Kidney (tissue), 14 donors: Measurements from ENCODE around the gene DDIT4. TPM values are rescaled to one million over a fixed set of nuclear protein-coding genes. Genes with fewer than 3 reads are reported as not detected.

Source experiments
- DNase-seq, 5 donors: peaks; one replicate each; pipeline ENCODE4 v3.0.0-alpha.2; 2013 to 2020
- FAIRE-seq: peaks from 2 replicates; lab custom pipeline; 2012; peaks lifted over from hg19 to GRCh38; lab: Jason Lieb, UNC
- H3K27ac ChIP-seq, 2 donors: one replicate each; pipeline ENCODE4 v1.7.0; 2013; ENCODE audit warnings: low read depth in 2 of 2, low read length in 2 of 2, inconsistent platforms in 1 of 2
- H3K27me3 ChIP-seq: one replicate; pipeline ENCODE4 v1.7.1; 2013; ENCODE audit warnings: low read length, inconsistent platforms; ENCODE audit not compliant: control insufficient read depth, insufficient read depth
- H3K36me3 ChIP-seq, 3 donors: one replicate each; pipeline versions ENCODE4 v1.7.0 to v1.7.1; 2013; ENCODE audit warnings: low read length in 3 of 3, control low read depth in 1 of 3, inconsistent platforms in 1 of 3; ENCODE audit not compliant: insufficient read depth in 3 of 3, control insufficient read depth in 2 of 3
- H3K4me1 ChIP-seq, 3 donors: one replicate each; pipeline versions ENCODE4 v1.7.0 to v1.7.1; 2013; ENCODE audit warnings: low read length in 3 of 3, inconsistent platforms in 1 of 3, low read depth in 1 of 3; ENCODE audit not compliant: control insufficient read depth in 2 of 3, insufficient read depth in 2 of 3
- H3K4me3 ChIP-seq, 3 donors: one replicate each; pipeline versions ENCODE4 v1.7.0 to v1.8.1; 2013; ENCODE audit warnings: low read length in 3 of 3, control low read depth in 1 of 3, inconsistent platforms in 1 of 3
- H3K9ac ChIP-seq, 3 donors: one replicate each; pipeline versions ENCODE4 v1.7.0 to v1.7.1; 2013; ENCODE audit warnings: low read length in 3 of 3, control low read depth in 1 of 3, inconsistent platforms in 1 of 3
- H3K9me3 ChIP-seq, 3 donors: one replicate each; pipeline versions ENCODE4 v1.7.0 to v1.7.1; 2013; ENCODE audit warnings: low read length in 3 of 3, control low read depth in 1 of 3, inconsistent platforms in 1 of 3; ENCODE audit not compliant: control insufficient read depth in 2 of 3, insufficient read depth in 1 of 3
- intact Hi-C: fragments of 100-400 bp; cut with DNase I; formaldehyde crosslinking; loops from one replicate; pipeline ENCODE4 v1.11.1; 2022
- polyA plus RNA-seq: library from polyadenylated mRNA; stranded (reverse); fragments of 350-450 nt; fragmentation: Illumina TruSeq; extraction: RNeasy Lipid Tissue Mini Kit (QIAGEN cat#74804); gene quantifications from one replicate; pipeline ENCODE4 v1.2.3, GENCODE V29; 2014; ENCODE audit warnings: low read depth, low replicate concordance; ENCODE audit not compliant: insufficient read depth
- total RNA-seq: library from RNA; stranded (reverse); fragmentation: NEBNext Ultra II Directional; extraction: Animal tissue kit (Norgen Biotek cat#: 25700); gene quantifications from one replicate; pipeline ENCODE4 v1.2.1, GENCODE V29; 2021
- TF ChIP-seq, protein P1 (sequence below): IDR thresholded peaks from 3 replicates; pipeline ENCODE4 v1.5.1; 2012; ENCODE audit warnings: mild to moderate bottlenecking, moderate library complexity, borderline replicate concordance; ENCODE audit not compliant: insufficient read depth; ENCODE audit errors: extremely low read depth
- donor health status: control.
- donor health status: control.
- donor health status: control.
- donor health status: control.
- donor health status: control.
- donor health status: DM: yes; HTN: yes; CAD: no.
- donor health status: Normal renal cell carcinoma (clear cell type).

The DDIT4 gene
- total and polyA plus RNA-seq, 2 donors from 2014 or later, result 96.9 to 292 TPM

DNA sequence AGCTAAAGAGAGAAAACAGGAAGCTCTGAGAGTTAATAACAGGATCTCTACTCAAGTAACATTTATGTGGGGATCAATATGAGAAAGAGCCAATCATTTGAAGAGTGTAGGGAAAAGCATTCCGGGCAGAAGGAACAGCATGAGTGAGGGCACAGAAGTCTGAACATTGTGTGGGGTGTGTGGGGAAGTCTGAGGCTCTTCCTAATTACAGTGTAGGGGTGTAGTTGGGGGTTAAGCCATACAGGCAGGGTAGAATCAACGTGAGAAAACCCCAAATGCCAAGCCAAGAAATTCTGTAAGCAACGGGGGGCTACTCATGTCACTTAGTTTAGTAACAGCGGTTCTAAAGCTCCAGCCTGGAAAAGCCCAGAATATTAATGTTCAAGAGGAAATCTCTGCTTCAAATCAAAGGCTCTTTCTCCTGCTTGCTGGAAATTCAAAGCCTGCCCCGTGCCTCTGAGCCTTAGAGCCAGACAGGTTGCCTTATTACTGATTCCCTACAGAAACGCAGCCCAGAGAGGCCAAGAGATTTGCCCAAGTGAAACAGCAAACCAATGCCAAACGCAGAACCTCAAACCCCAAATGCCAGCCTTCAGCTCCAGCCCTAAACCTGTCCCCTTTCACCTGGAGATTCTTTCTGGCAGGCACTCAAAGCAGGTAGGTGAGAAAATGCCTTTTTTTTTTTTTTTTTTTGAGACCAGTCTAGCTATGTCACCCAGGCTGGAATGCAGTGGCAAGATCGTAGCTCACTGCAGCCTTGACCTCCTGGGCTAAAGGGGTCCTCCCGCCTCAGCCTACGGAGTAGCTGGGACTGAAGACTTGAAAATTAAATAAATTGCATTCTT, 44.9 kb downstream of the DDIT4 start:
- no peak for FAIRE-seq
- TF ChIP-seq, protein P1, sequence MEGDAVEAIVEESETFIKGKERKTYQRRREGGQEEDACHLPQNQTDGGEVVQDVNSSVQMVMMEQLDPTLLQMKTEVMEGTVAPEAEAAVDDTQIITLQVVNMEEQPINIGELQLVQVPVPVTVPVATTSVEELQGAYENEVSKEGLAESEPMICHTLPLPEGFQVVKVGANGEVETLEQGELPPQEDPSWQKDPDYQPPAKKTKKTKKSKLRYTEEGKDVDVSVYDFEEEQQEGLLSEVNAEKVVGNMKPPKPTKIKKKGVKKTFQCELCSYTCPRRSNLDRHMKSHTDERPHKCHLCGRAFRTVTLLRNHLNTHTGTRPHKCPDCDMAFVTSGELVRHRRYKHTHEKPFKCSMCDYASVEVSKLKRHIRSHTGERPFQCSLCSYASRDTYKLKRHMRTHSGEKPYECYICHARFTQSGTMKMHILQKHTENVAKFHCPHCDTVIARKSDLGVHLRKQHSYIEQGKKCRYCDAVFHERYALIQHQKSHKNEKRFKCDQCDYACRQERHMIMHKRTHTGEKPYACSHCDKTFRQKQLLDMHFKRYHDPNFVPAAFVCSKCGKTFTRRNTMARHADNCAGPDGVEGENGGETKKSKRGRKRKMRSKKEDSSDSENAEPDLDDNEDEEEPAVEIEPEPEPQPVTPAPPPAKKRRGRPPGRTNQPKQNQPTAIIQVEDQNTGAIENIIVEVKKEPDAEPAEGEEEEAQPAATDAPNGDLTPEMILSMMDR, result no peak
- peaks cover 3 to 41% (median 39%) of the 10 kb centered on the region in 3 donors for H3K4me1 ChIP-seq
- H3K9ac ChIP-seq, result peak overlapping the region in 1 of 3 donors; percentile 48
- H3K9me3 ChIP-seq, result no peaks in the 10 kb centered on the region
- DNase-seq, result peak in 1 of 5 donors; percentile 65
- peak overlapping the region; percentile 88 to 92 for H3K27ac ChIP-seq
- peak overlapping the region in 1 of 3 donors; percentile 60 for H3K4me3 ChIP-seq
- intact Hi-C loops, result no loop called here
- no peaks in the 10 kb centered on the region for H3K27me3 ChIP-seq
- no peaks in the 10 kb centered on the region for H3K36me3 ChIP-seq

DNA sequence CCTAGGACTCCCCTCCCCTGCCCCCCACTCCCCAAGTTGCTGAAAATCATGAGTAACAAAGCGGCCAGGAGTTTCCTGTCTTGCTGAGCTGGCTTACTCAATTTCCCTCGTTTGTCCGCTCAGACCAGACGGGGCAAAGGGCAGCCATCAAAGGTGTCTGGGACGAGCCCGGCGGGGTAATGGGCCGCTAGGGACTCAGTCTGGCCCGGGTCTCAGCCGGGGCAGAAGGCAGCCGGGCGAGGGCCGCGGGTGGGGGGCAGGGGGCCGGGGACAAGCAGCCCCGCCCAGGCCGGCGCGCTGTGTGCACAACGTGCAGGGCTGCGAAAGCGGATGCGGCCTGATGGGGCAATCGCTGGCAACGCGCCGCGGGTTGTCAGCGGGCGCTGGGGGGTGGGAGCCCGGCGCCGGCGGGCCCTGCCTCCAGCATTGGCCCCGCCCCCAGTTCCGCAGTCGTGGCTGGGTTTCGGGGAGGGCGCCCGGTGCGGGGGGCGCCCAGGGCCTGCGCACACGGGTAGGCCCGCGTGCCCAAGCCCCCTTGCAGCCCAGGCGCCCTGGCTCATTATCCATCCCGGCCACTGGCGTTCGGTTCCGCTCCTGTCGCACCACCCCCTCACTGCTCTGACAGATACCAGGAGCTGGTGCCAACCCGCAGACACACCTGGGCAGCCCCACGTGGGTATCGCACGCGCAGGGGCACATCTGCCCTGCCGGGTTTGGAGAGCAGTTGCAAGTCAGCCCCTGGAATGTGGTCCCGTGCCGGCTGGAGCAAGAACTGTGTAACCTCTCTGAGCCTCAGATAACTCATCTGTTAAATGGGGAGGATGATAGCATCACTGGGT, 45.9 kb downstream of the DDIT4 start:
- H3K4me3 ChIP-seq, result peak overlapping the region in 2 of 3 donors; percentile 9 to 60
- no peak for FAIRE-seq
- no peaks in the 10 kb centered on the region for H3K27me3 ChIP-seq
- peak overlapping the region in 2 of 3 donors; percentile 27 to 56 for H3K9ac ChIP-seq
- TF ChIP-seq, protein P1, result no peak
- H3K4me1 ChIP-seq, result peaks cover 3 to 41% (median 40%) of the 10 kb centered on the region in 3 donors
- H3K36me3 ChIP-seq, result no peaks in the 10 kb centered on the region
- peak overlapping the region; percentile 92 for H3K27ac ChIP-seq
- H3K9me3 ChIP-seq, result no peaks in the 10 kb centered on the region
- intact Hi-C loops, result no loop called here
- peak; percentile 76 to 98 (median 89) for DNase-seq

DNA sequence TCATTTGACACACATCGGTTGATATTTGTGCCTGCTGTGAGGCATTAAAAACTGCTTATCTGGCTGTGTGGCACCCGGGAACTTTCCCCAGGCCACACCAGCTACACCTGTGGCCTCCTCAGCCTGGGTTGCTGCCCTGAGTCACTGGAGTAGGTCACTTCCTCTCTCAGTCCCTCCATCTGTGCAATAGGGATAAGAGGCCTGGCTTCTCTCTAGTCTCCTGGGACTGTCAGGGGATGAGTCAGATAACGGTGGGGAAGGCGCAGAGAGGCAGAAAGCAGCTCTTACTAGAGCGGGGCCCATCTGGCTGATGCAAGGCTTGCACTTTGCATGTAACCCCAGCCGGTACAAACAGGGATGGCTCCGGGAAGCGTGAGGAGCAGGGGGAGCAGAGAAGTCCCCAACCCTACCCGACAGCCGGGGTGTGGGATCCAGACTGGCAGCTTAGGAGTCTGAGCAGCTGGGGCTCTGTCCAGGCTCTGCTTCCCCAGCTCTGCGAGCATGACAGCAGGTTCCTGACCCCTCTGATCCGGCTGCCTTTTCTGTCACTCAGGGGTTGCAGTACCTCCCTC, 47.0 kb downstream of the DDIT4 start:
- H3K36me3 ChIP-seq, result no peaks in the 10 kb centered on the region
- peaks cover 3 to 37% (median 32%) of the 10 kb centered on the region in 3 donors for H3K4me1 ChIP-seq
- H3K9me3 ChIP-seq, result no peaks in the 10 kb centered on the region
- H3K27ac ChIP-seq, result peak overlapping the region; percentile 92
- TF ChIP-seq, protein P1, result no peak
- no peak overlapping the region for H3K4me3 ChIP-seq
- H3K27me3 ChIP-seq, result no peaks in the 10 kb centered on the region
- H3K9ac ChIP-seq, result no peak overlapping the region
- peak in 4 of 5 donors; percentile 56 to 93 (median 74) for DNase-seq
- no peak for FAIRE-seq
- intact Hi-C loops, result no loop called here
